Stimulated activated CD4-positive, alpha-beta T cell treated with anti-CD3 and anti-CD28 coated beads, Interleukin-15, amount 100 ng/mL, for 1 hour (primary cell): Measurements from ENCODE around the gene ANO1.

Experiments
- DNase-seq, 2 donors: peaks; one replicate each; pipeline ENCODE4 v3.0.0-alpha.2; 2020; ENCODE audit warnings: low read depth in 1 of 2, low spot score in 1 of 2

ANO1 gene

GRCh38 chr11:70135625-70136059 lies 57.5 kb downstream of the ANO1 start:
- no peak for DNase-seq

DNA sequence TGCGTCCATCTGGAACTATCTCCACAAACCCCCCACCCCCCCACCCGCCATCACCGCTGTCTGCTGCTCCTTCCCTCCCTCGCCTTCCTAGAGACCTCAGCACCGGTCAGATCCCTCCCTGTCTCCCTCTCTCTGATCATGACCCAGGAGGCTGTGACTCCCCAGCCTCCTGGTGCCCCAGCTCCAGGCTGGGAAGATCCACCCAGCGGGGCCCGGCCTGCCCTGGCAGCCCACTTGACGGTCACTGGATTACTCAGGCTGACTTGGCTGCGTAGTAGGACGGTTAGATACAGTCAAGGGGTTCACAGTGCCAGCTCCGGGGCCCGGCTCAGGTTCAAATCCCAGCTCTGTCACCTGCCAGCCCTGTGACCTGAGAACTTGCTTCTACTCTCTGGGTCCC lies 59.3 kb downstream of the ANO1 start:
- no peak for DNase-seq

DNA sequence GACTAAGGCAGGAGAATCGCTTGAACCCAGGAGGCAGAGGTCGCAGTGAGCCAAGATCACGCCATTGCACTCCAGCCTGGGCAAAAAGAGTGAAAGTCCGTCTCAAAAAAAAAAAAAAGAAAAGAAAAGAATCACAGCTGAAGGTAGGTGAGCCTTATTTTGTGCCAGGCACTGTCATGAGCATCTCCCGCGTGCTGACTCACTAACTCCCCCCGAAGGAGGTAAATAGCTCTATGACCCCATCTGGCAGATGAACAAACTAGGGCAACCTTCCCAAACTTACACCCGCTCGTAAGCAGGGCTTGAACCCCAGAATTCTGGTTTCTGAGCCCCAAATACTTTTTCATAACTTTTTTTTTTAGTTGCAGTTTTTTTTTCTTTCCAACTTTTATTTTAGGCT lies 60.3 kb downstream of the ANO1 start:
- no peak for DNase-seq

- no peak for DNase-seq
These were observed 61.8 kb downstream of the ANO1 start for GRCh38 chr11:70139785-70140410.

DNA sequence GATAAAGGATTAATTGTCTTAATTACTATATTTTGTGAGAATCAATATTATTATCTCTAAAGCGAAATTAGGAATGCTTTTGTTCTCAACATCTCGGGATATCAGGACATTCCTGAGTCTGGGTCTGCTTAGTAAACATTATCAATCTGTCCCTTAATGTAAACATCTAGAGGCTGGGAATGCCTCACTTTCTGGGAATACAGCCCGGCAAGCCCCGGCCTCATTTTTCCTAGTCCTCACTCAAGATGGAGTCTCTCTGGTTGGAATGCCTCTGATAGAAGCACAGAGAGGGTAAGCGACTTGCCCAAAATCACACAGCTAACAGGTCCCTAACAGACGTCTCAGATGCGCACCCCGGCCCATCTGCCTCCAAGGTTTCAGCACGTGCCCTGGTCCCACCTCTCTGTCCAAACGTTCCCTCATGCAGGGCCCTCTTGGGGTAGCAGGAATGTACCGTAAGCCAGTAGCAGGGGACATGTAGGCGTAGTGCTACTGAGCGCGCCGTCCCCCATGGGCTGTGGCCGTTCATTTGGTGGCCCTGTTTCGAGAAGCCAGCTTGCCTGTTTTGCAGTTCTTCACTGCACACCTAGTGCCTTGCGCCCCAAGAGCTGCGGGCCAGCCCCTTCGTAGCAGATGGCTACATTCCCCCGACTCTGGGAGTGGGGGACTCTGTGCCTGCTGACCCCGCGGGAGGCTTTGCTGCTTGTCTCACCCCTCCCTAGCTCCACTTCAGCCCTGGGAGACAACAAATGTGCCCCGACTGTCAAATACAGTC lies 62.8 kb downstream of the ANO1 start:
- DNase-seq = no peak

GRCh38 chr11:70141486-70142220 lies 63.5 kb downstream of the ANO1 start:
- DNase-seq = no peak

- no peak for DNase-seq
These were observed 64.2 kb downstream of the ANO1 start for GRCh38 chr11:70142221-70142875.

DNA sequence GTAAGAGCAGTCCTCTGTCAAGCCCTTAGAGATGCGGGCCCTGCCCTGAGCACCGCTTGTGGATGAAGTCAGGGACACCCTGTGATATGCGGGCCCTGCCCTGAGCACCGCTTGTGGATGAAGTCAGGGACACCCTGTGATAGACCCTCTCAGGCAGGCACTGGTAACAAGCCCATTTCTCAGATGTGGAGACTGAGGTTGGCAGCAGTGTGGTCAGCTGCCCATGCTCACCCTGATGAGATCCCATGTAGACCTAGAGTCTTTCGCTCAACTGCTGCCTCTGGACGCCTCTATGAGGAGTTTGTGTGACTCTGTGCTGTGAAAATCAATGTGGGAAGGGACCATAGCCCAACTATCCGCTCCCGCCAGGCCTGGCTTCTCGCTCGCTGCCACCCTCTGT lies 66.1 kb downstream of the ANO1 start:
- no peak for DNase-seq

GRCh38 chr11:70145071-70145470 lies 67.0 kb downstream of the ANO1 start:
- no peak for DNase-seq

DNA sequence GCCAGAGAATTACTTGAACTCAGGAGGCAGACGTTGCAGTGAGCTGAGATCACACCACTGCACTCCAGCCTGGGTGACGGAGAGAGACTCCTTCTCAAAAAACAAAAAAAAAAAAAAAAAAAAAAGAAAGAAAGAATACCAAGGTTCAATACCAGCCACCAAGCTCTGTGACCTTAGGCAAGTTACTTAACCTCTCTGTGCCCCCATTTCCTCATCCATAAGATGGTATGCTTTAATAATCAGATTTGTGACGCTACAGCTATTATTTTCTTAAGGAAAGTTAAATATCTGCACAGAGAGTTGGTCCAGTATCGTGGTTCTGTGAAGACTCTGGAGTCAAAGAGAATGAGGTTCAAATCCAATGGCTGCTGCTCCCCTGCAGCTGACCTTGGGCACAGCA lies 67.7 kb downstream of the ANO1 start:
- no peak for DNase-seq

- DNase-seq = no peak
These were observed 68.2 kb downstream of the ANO1 start for GRCh38 chr11:70146299-70146698.

DNA sequence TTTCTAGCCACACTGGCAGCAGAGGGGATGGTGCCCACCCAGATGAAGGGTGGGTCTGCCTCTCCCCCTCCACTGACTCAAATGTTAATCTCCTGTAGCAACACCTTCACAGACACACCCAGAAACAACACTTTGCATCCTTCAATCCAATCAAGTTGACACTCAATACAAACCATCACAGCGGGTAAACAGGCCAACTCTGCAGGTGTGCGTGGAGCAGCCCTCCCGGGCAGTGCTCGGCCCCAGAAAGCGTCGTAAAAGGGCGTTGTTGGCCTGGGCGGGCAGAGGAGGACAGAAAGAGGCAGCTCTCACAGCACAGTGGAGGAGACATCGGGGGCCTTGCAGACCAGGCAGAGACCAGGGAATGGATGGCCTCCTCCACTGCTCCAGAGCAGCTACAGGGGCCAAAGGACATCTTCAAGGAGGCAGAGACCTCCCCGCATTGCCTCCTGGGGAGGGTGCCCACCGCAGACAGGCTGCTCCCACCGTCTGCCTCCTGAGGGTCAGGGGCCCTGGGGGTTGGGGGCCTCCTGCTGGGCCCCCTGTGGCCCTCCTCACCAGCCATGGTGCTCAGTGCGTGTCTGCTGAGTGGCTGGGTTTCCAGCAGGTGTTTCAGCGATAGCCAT lies 68.9 kb downstream of the ANO1 start:
- no peak for DNase-seq

GRCh38 chr11:70147668-70148067 lies 69.6 kb downstream of the ANO1 start:
- no peak for DNase-seq

- DNase-seq = no peak
These were observed 73.6 kb downstream of the ANO1 start for GRCh38 chr11:70151671-70152070.

DNA sequence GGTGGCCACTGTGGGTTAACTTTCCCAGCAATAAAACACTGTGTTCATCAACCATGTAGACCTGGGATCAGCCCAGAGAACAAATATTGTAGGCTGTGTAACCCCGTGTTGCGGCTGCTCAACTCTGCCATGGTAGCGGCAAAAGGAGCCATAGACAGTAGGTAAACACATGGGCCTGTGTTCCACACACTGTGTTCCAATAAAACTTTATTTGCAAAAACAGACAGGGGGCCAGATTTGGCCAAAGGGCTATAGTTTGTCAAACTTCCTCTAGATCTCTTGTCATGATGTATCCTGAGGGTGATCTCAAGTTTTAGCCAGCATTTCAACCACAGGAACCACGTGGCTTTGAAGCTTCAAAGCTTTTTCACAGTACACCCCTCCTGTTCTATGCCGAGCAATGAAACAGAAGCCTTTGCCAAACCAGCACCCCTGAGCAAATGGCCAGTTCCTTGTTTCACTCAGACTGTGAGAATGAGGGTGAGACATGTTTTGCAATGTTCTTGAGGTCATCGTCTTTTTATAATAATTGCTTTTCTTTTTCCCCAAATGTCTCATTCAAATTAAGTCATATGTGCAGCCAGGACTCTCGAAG lies 75.1 kb downstream of the ANO1 start:
- DNase-seq = no peak

- no peak for DNase-seq
These were observed 77.3 kb downstream of the ANO1 start for GRCh38 chr11:70155386-70155785.

DNA sequence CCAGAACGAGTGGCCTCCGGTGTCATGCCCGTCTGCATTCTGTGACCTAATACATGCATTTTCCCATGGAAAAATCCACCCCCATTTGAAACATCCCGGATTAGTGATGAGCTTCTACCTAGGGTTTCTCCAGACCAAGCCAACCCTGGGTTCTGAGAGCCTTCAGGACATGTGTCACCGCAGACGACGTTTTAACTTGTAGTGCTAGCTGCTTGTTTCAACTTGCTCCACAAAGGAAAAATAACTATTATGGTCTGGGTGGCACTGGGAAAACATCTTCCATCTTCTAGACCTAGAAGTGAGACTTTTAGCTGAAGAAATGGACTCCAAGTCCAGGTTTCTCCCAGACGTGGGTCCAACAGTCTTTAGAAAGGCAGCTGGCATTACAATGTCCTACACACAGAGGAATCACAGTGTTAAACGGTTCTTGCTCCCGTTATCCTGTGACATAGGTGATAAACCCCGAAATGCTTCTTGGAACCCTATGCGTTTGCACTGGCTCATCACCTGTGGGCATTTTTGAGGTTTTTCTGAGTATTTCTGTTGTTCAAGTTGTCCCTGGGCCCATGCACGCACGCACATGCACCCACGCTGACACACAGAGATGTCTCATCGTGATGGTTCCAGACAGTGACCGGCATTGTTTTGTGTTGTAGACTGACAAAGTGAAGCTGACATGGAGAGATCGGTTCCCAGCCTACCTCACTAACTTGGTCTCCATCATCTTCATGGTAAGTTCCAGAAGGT lies 78.3 kb downstream of the ANO1 start:
- DNase-seq = no peak

DNA sequence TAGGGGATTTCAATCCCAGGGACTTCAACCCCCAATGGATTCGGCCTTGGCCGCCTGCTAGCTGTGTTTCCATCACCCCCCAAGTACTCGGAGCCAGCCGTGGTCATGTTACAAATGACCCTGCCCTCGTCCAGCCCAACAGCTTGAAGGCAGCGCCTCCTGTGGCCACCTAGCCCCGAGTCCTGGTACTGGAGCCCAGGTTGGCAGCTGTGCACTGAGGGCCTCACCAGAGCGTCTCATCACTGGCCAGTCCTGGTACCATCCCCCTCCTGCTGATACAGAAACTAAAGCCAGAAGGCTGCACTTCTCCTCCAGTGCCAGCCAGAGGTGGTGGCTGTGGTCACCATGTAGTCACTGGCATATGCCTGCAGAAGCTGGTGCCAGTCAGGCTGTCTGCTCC lies 80.1 kb downstream of the ANO1 start:
- DNase-seq = no peak

- no peak for DNase-seq
These were observed 80.8 kb downstream of the ANO1 start for GRCh38 chr11:70158757-70159389.
